ENCODE measurements around the gene CSTPP1. TPM values are rescaled to one million over a fixed set of nuclear protein-coding genes. Genes with fewer than 3 reads are reported as not detected.

CSTPP1 gene
- total and polyA plus RNA-seq, 2 donors (not counting 3 experiments of a cell fraction or from before 2014, with no cell fraction given) = 25.9 to 38.2 TPM

DNA sequence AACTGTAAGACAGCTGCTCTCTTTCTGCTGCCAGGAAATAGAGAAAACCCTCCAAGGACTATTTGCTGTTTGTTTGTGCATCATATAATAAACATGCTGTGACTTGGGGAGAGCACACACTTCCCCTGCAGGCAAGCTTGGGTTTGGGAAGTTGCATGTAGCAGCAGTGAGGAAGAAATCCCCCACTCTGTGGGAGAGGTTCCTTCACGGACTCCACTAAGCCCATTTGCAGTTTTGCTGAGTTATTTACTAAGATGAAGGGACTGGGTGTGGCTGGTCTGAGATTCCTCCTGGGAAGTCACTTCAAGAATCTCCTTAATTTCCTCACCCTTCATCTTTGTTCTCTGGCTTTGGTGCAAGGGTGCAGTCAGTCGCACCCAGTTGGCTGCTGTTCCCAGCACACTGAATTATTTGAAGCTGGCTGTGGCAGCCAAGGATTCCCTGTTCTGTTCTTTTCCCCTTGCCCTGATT, 135.3 kb downstream of the CSTPP1 start:
- Histone ChIP-seq H2AFZ (ENCODE audit: low read depth, low read length) (no peak overlapping the region), H3K9me1 (replicated peaks; ENCODE audit: control insufficient read depth, extremely low read depth, insufficient read depth, low read length) (no peaks in the 10 kb centered on the region)
- intact Hi-C loops (cut with micrococcal nuclease) = no loop called here

More for the DNA sequence above, 135.3 kb downstream of the CSTPP1 start:
- no peaks in the 10 kb centered on the region for H3K79me2 ChIP-seq (ENCODE audit: control insufficient read depth, insufficient read depth, low read length)
- H3K4me2 ChIP-seq (ENCODE audit: insufficient read depth, low read length) = no peak overlapping the region
- H3K9me3 ChIP-seq (replicated peaks; ENCODE audit: control insufficient read depth, insufficient read depth, low read length) = no peaks in the 10 kb centered on the region
- no TSS peak for BruUV-seq (replicated peaks)
- TF ChIP-seq MAX (IDR thresholded peaks at IDR 0.05; ENCODE audit: insufficient read depth, insufficient read length) (no peak), JUN (IDR thresholded peaks at IDR 0.05; ENCODE audit: borderline replicate concordance, insufficient read depth, insufficient read length, low read depth) (no peak), MYC (IDR thresholded peaks at IDR 0.05; ENCODE audit: low read depth, low read length) (no peak), POLR2A (IDR thresholded peaks at IDR 0.05; ENCODE audit: low read depth, low read length) (no peak), POLR2AphosphoS5 (IDR thresholded peaks at IDR 0.05; ENCODE audit: insufficient read depth, low read depth, low read length) (no peak), EZH2 (IDR thresholded peaks at IDR 0.05; ENCODE audit: borderline replicate concordance, low read depth, low read length, severe bottlenecking) (no peak), FOS (IDR thresholded peaks at IDR 0.05; ENCODE audit: borderline replicate concordance, insufficient read depth, low read length) (no peak), GATA2 (IDR thresholded peaks at IDR 0.05; ENCODE audit: insufficient read depth, insufficient read length, low read depth, low read length) (no peak)
- TF ChIP-seq, protein P1, sequence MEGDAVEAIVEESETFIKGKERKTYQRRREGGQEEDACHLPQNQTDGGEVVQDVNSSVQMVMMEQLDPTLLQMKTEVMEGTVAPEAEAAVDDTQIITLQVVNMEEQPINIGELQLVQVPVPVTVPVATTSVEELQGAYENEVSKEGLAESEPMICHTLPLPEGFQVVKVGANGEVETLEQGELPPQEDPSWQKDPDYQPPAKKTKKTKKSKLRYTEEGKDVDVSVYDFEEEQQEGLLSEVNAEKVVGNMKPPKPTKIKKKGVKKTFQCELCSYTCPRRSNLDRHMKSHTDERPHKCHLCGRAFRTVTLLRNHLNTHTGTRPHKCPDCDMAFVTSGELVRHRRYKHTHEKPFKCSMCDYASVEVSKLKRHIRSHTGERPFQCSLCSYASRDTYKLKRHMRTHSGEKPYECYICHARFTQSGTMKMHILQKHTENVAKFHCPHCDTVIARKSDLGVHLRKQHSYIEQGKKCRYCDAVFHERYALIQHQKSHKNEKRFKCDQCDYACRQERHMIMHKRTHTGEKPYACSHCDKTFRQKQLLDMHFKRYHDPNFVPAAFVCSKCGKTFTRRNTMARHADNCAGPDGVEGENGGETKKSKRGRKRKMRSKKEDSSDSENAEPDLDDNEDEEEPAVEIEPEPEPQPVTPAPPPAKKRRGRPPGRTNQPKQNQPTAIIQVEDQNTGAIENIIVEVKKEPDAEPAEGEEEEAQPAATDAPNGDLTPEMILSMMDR (IDR thresholded peaks at IDR 0.05; ENCODE audit: extremely low read depth in 1 of 2, insufficient read depth in 1 of 2, low read depth in 1 of 2, low read length in 2 of 2) = no peak
- CTCF ChIA-PET = interaction anchor here (0.6 to 1.7 kb wide), 5 partner anchors 10 to 1035 kb away, joined by 3 to 7 read pairs (median 3); no protein-coding TSS in a partner anchor
- dilution Hi-C loops (cut with MboI; ENCODE audit: extremely low pct_ligation_motif_present, low sequenced_read_pairs) = no loop called here
- no peak overlapping the region for H3K4me3 ChIP-seq (replicated peaks in 1 of 3; ENCODE audit: insufficient read depth in 1 of 3, low read depth in 1 of 3, low read length in 3 of 3)
- no peak for FAIRE-seq
- no peak overlapping the region for H3K9ac ChIP-seq (replicated peaks; ENCODE audit: extremely low read depth, insufficient read depth, low read length)
- H3K4me1 ChIP-seq (ENCODE audit: control insufficient read depth, extremely low read depth, insufficient read depth, low read length) = peaks cover 6% of the 10 kb centered on the region
- H3K27me3 ChIP-seq (ENCODE audit: control insufficient read depth in 2 of 2, insufficient read depth in 2 of 2, low read length in 2 of 2) = no peaks in the 10 kb centered on the region
- POLR2A ChIA-PET = interaction anchor here (0.5 kb wide), 1 partner anchor 25 kb away, joined by 9 read pairs; no protein-coding TSS in a partner anchor
- no peaks in the 10 kb centered on the region for H4K20me1 ChIP-seq (replicated peaks; ENCODE audit: control insufficient read depth, extremely low read depth, insufficient read depth, low read length)
- H3K36me3 ChIP-seq (ENCODE audit: control insufficient read depth in 2 of 2, extremely low read depth in 1 of 2, insufficient read depth in 2 of 2, low read length in 2 of 2) = no peaks in the 10 kb centered on the region
- no peak overlapping the region for H3K27ac ChIP-seq (ENCODE audit: insufficient read depth, low read depth, low read length)
- DNase-seq (ENCODE audit: low read depth, low spot score) = no peak

All from endothelial cell of umbilical vein (primary cell).